LNCAP (cell line): Measurements from ENCODE around the gene TOMM7.

Experiments
- CTCF ChIP-seq: fragments of 450-650 bp; IDR thresholded peaks from 2 replicates; pipeline ENCODE4 v1.5.1; 2017; ENCODE audit warnings: mild to moderate bottlenecking

Gene TOMM7

GRCh38 chr7:22822486-22823141 is at the start of gene TOMM7:
Gene TOMM7 (minus strand): TSS chr7:22822849. CDS start chr7:22822779, 70 bp downstream.
- TF ChIP-seq CTCF = no peak

GRCh38 chr7:22872096-22872807 is 49.6 kb upstream of the TOMM7 start:
- no peak for TF ChIP-seq CTCF

- TF ChIP-seq CTCF = no peak
Measured at GRCh38 chr7:22871661-22872060, 49.0 kb upstream of the TOMM7 start.

- no peak for TF ChIP-seq CTCF
Measured at GRCh38 chr7:22868509-22868908, 45.9 kb upstream of the TOMM7 start.

- no peak for TF ChIP-seq CTCF
Measured at GRCh38 chr7:22867589-22867988, 44.9 kb upstream of the TOMM7 start.

- TF ChIP-seq CTCF = no peak
Measured at GRCh38 chr7:22867003-22867402, 44.4 kb upstream of the TOMM7 start.

- TF ChIP-seq CTCF = no peak
Measured at GRCh38 chr7:22865602-22865960, 42.9 kb upstream of the TOMM7 start.
